Peyer's patch (tissue), 4 donors: ENCODE results near the gene CELSR1.

Experiments
- POLR2A ChIP-seq, 2 donors: fragments of 450-650 bp; IDR thresholded peaks; one replicate each; pipeline ENCODE4 v1.5.1; 2017; ENCODE audit warnings: antibody characterized with exemption in 2 of 2, mild to moderate bottlenecking in 2 of 2, moderate library complexity in 2 of 2
- TF ChIP-seq, protein P1 (sequence below), 6 experiments: fragments of 450-650 bp in 4 of 6; fragments of 200-600 bp in 2 of 6; sonication (generic) in 1 of 6; IDR thresholded peaks; one replicate each; pipeline ENCODE4 v1.5.1; 2017 to 2019; ENCODE audit warnings: antibody characterized with exemption in 6 of 6, mild to moderate bottlenecking in 3 of 6, moderate library complexity in 1 of 6

DNA sequence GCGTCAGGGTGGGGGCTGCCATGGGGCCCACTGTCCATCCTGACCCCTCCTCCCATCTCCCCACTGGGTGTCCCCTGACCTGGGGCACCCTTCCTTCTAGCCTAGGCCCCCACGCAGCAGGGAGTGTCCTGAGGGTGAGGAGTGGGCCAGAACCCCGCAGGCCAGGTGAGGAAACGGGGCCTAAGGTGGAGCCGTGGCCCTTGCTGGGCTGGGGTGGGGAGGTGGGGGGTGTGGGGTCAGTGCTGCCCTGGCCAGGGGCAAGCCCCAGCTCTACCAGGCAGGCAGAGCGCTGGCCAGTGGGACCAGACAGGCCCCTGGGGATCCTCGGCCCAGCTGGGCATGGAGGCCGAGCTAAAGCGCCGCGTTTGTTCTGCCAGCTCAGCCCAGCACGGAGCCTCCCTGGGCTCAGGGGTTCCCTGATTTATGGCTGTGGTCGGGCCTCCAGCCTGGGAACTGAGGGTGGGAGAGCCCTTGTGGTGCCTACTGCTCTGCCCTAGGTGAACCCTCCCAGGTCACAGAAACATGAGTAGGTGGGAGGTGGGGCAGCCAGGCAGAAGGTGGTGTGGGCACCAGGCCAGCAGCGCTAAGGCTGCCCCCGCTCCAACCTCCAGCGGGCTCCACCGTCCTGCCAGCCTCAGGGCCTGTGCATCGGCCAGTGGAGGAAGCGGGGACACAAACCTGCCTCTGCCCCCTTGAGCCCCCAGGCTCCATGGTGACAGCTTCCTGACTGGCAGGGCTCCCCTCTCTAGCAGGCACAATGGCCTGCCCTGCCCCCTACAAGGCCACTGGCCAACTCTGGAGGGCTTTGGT is 179.5 kb downstream of the CELSR1 start:
- TF ChIP-seq, protein P1, sequence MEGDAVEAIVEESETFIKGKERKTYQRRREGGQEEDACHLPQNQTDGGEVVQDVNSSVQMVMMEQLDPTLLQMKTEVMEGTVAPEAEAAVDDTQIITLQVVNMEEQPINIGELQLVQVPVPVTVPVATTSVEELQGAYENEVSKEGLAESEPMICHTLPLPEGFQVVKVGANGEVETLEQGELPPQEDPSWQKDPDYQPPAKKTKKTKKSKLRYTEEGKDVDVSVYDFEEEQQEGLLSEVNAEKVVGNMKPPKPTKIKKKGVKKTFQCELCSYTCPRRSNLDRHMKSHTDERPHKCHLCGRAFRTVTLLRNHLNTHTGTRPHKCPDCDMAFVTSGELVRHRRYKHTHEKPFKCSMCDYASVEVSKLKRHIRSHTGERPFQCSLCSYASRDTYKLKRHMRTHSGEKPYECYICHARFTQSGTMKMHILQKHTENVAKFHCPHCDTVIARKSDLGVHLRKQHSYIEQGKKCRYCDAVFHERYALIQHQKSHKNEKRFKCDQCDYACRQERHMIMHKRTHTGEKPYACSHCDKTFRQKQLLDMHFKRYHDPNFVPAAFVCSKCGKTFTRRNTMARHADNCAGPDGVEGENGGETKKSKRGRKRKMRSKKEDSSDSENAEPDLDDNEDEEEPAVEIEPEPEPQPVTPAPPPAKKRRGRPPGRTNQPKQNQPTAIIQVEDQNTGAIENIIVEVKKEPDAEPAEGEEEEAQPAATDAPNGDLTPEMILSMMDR (IDR thresholded peaks at IDR 0.05): no peak
- no peak for TF ChIP-seq POLR2A (IDR thresholded peaks at IDR 0.05)
